Type B pancreatic cell (in vitro differentiated cells): ENCODE results near the gene TWIST2. TPM values are rescaled to one million over a fixed set of nuclear protein-coding genes. Genes with fewer than 3 reads are reported as not detected.

Source experiments
- DNase-seq: peaks from one replicate; pipeline ENCODE4 v3.0.0; 2021; ENCODE audit warnings: mixed read lengths; ENCODE audit not compliant: unreplicated experiment; ENCODE audit errors: extremely low spot score
- H3K27ac Mint-ChIP-seq: 2 replicates; pipeline ENCODE4 v1.8.0; 2021; ENCODE audit warnings: mild to moderate bottlenecking, mixed read lengths
- H3K27me3 Mint-ChIP-seq: 2 replicates; pipeline ENCODE4 v1.8.0; 2021; ENCODE audit warnings: mixed read lengths
- H3K36me3 Mint-ChIP-seq: 2 replicates; pipeline ENCODE4 v1.8.0; 2021; ENCODE audit warnings: mixed read lengths
- H3K4me1 Mint-ChIP-seq: one replicate; pipeline ENCODE4 v1.8.0; 2021; ENCODE audit warnings: mixed read lengths; ENCODE audit not compliant: unreplicated experiment
- H3K4me3 Mint-ChIP-seq: 2 replicates; pipeline ENCODE4 v1.8.0; 2021; ENCODE audit warnings: mild to moderate bottlenecking, mixed read lengths
- H3K9me3 Mint-ChIP-seq: 2 replicates; pipeline ENCODE4 v1.8.0; 2021; ENCODE audit warnings: mixed read lengths
- total RNA-seq: library from RNA; stranded (reverse); gene quantifications from 2 replicates; pipeline ENCODE4 v1.2.1, GENCODE V29; 2021; ENCODE audit warnings: low replicate concordance
- TF ChIP-seq, protein P1 (sequence below): fragments of 200-600 bp; sonication (generic); conservative IDR thresholded peaks from 2 replicates; pipeline ENCODE4 v1.5.0; 2021; ENCODE audit warnings: antibody characterized with exemption, mild to moderate bottlenecking

The TWIST2 gene
- total RNA-seq, 1 donor from 2014 or later, result 27.3 TPM

DNA sequence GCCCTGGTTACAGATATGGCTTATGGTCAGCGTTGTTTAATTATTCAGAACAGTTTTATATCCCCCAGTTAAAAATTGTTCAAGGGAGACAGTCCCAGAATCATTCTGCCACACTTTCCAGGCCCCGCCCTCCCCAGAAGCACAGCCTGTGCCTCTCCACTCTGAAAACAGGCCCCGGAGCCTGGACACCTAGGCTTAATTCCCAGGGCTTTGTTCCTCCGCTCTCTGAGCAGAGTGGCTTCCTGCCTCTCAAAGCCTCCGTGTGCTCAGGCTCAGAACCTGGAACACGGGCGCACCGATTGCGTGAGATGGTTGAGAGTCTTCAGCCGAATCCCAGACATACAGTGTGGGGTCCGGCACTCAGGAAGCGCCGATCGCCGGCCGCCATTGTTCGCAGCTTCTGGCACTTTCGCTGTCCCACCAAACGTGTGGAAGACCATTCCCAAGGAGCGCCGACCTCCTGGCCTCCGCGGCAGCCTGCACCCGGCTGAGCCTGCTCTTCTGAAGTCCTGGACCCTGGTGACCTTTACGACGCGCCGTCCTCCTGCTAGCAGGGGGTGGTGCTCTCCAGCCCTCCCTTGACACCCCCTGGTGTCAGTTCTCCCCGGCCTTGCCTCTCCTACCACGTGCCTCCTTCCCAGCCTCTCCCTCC is 45.6 kb downstream of the TWIST2 start:
- no peaks in the 10 kb centered on the region for H3K36me3 Mint-ChIP-seq
- H3K9me3 Mint-ChIP-seq, result no peaks in the 10 kb centered on the region
- DNase-seq, result no peak
- H3K27me3 Mint-ChIP-seq, result peaks cover 2% of the 10 kb centered on the region
- no peak overlapping the region for H3K27ac Mint-ChIP-seq
- no peak overlapping the region for H3K4me3 Mint-ChIP-seq
- TF ChIP-seq, protein P1, sequence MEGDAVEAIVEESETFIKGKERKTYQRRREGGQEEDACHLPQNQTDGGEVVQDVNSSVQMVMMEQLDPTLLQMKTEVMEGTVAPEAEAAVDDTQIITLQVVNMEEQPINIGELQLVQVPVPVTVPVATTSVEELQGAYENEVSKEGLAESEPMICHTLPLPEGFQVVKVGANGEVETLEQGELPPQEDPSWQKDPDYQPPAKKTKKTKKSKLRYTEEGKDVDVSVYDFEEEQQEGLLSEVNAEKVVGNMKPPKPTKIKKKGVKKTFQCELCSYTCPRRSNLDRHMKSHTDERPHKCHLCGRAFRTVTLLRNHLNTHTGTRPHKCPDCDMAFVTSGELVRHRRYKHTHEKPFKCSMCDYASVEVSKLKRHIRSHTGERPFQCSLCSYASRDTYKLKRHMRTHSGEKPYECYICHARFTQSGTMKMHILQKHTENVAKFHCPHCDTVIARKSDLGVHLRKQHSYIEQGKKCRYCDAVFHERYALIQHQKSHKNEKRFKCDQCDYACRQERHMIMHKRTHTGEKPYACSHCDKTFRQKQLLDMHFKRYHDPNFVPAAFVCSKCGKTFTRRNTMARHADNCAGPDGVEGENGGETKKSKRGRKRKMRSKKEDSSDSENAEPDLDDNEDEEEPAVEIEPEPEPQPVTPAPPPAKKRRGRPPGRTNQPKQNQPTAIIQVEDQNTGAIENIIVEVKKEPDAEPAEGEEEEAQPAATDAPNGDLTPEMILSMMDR, result no peak
- peaks cover 24% of the 10 kb centered on the region for H3K4me1 Mint-ChIP-seq

- Mint-ChIP-seq H3K36me3 (no peaks in the 10 kb centered on the region), H3K27ac (no peak overlapping the region), H3K4me1 (peaks cover 27% of the 10 kb centered on the region), H3K9me3 (no peaks in the 10 kb centered on the region), H3K27me3 (peaks cover 2% of the 10 kb centered on the region), H3K4me3 (no peak overlapping the region)
- TF ChIP-seq, protein P1, result no peak
- DNase-seq, result no peak
These were observed 46.5 kb downstream of the TWIST2 start for GRCh38 chr2:238894226-238894949.

GRCh38 chr2:238894950-238895298 is 47.0 kb downstream of the TWIST2 start:
- Mint-ChIP-seq H3K36me3 (no peaks in the 10 kb centered on the region), H3K27me3 (peaks cover 3% of the 10 kb centered on the region), H3K4me1 (peaks cover 28% of the 10 kb centered on the region)

DNA sequence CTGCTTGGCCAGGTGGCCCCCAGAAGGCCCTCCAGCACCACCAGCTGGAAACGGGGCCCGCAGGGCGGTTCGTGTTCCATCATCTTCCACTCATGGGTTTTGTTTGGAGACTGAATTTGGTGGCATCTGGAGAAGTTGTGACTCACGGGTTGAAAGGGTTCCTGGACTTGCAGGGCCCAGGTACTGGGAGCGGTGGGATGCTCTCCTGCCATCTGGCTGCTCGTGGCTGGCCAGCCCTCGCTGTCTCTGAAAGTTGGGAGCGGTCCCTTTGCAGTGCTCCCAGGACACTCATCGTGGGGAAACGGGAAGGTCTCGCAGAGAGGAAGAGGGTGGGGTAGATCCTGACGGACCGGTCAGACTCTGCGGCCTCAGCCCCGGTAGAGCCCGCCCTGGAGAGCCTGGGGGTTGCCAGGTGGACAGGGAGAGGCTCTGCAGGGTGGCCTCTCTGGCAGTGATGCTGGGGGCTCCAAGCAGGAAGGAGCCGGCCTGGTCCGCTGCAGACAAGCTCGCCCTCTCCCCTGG is 47.5 kb downstream of the TWIST2 start:
- Mint-ChIP-seq H3K9me3 (no peaks in the 10 kb centered on the region), H3K27me3 (peaks cover 6% of the 10 kb centered on the region), H3K36me3 (no peaks in the 10 kb centered on the region), H3K27ac (no peak overlapping the region), H3K4me1 (peaks cover 33% of the 10 kb centered on the region), H3K4me3 (no peak overlapping the region)
- no peak for DNase-seq
- TF ChIP-seq, protein P1, result no peak

More at GRCh38 chr2:238894950-238895298, 47.0 kb downstream of the TWIST2 start:
- TF ChIP-seq, protein P1, result no peak
- H3K27ac Mint-ChIP-seq, result no peak overlapping the region
- H3K9me3 Mint-ChIP-seq, result no peaks in the 10 kb centered on the region
- no peak for DNase-seq
- no peak overlapping the region for H3K4me3 Mint-ChIP-seq

DNA sequence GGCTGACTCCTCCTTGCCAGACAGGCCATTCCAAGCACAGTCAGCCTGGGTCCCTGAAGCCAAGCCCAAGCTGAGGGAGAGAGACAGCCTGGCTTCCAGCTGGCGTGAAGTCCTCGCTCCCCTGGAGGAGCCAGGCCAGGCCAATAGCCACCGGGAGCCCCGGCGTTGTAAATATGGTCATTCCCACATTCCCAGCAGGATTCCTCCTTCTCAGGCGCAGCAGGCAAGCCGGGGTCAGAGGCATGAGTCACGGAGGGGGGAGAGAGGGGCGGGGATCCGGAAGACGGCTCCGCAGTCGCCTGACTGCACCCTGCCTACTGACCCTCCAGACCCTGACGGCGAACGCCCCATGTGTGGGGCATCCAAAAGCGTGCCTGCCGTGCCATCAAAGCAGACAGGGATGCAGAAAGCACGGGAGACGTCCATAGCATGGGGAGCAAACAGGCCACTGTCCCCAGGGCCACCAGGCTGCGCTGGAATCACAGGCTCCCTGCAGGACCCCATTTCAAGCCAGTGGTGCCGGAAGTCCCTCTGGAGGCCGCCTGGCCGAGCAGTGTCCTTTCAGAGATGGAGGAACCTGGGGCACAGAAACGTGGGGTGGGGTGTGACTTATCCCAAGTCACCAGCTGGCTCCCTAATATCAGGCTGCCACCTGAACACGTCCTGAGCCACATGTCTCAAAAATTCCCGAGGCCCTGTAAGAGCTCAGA is 48.2 kb downstream of the TWIST2 start:
- H3K4me1 Mint-ChIP-seq, result peaks cover 34% of the 10 kb centered on the region
- H3K27ac Mint-ChIP-seq, result no peak overlapping the region
- no peaks in the 10 kb centered on the region for H3K36me3 Mint-ChIP-seq
- H3K4me3 Mint-ChIP-seq, result no peak overlapping the region
- peaks cover 9% of the 10 kb centered on the region for H3K27me3 Mint-ChIP-seq
- H3K9me3 Mint-ChIP-seq, result no peaks in the 10 kb centered on the region
- TF ChIP-seq, protein P1, result no peak
- no peak for DNase-seq
